ENCODE data around the gene SLC36A4. TPM values are rescaled to one million over a fixed set of nuclear protein-coding genes. Genes with fewer than 3 reads are reported as not detected.

Gene SLC36A4
- total RNA-seq, 4 donors from 2014 or later = 24.8 to 50.2 (median 39.2) TPM

- DNase-seq = peak; percentile 30 to 35
- peak in 5 of 6 experiments; percentile 15 to 70 (median 45) for TF ChIP-seq CTCF (IDR thresholded peaks at IDR 0.05)
- TF ChIP-seq POLR2A (IDR thresholded peaks at IDR 0.05) = no peak
These were observed 39.2 kb upstream of the SLC36A4 start for GRCh38 chr11:93236741-93237675.

GRCh38 chr11:93234602-93235207, 36.9 kb upstream of the SLC36A4 start:
- no peak for TF ChIP-seq POLR2A (IDR thresholded peaks at IDR 0.05)
- peak; percentile 79 to 98 (median 92) for TF ChIP-seq CTCF (IDR thresholded peaks at IDR 0.05)
- 22 to 24% methylated on average over 4 of the region's 4 CpGs for WGBS, 2 donors
- Histone ChIP-seq H3K9me3 (no peaks in the 10 kb centered on the region), H3K4me1 (no peaks in the 10 kb centered on the region), H3K36me3 (no peaks in the 10 kb centered on the region), H3K27ac (no peak overlapping the region), H3K27me3 (no peaks in the 10 kb centered on the region), H3K4me3 (replicated peaks in 1 of 3) (no peak overlapping the region)
- intact Hi-C loops (cut with DNase I) = loop anchor here (5.0 to 10.0 kb wide), 3 partner anchors 310 to 418 kb away; partner anchors contain the start of gene SMCO4
- DNase-seq = peak; percentile 81 to 82

More at GRCh38 chr11:93236741-93237675, 39.2 kb upstream of the SLC36A4 start:
- H3K9me3 ChIP-seq = no peaks in the 10 kb centered on the region
- H3K27ac ChIP-seq = no peak overlapping the region
- no peaks in the 10 kb centered on the region for H3K4me1 ChIP-seq
- 43 to 44% methylated on average over 10 of the region's 10 CpGs for WGBS, 2 donors
- intact Hi-C loops (cut with DNase I) = loop anchor here (10.0 kb wide), 2 partner anchors 308 to 388 kb away; partner anchors contain the start of gene SMCO4
- H3K36me3 ChIP-seq = no peaks in the 10 kb centered on the region
- no peaks in the 10 kb centered on the region for H3K27me3 ChIP-seq
- no peak overlapping the region for H3K4me3 ChIP-seq (replicated peaks in 1 of 3)

GRCh38 chr11:93229876-93230275, 32.1 kb upstream of the SLC36A4 start:
- Histone ChIP-seq H3K27me3 (no peaks in the 10 kb centered on the region), H3K9me3 (no peaks in the 10 kb centered on the region), H3K36me3 (no peaks in the 10 kb centered on the region), H3K27ac (no peak overlapping the region), H3K4me3 (replicated peaks in 1 of 3) (no peak overlapping the region), H3K4me1 (no peaks in the 10 kb centered on the region)
- WGBS, 2 donors = 98 to 99% methylated on average over 1 of the region's 1 CpG
- no peak for DNase-seq
- TF ChIP-seq CTCF (IDR thresholded peaks at IDR 0.05) = no peak
- intact Hi-C loops (cut with DNase I) = loop anchor here (5.0 to 10.0 kb wide), 4 partner anchors 288 to 422 kb away; partner anchors contain the start of gene SMCO4

GRCh38 chr11:93225662-93226061, 27.9 kb upstream of the SLC36A4 start:
- Histone ChIP-seq H3K27me3 (no peaks in the 10 kb centered on the region), H3K4me3 (replicated peaks in 1 of 3) (no peak overlapping the region), H3K27ac (no peak overlapping the region), H3K36me3 (no peaks in the 10 kb centered on the region), H3K4me1 (no peaks in the 10 kb centered on the region), H3K9me3 (no peaks in the 10 kb centered on the region)
- TF ChIP-seq POLR2A (IDR thresholded peaks at IDR 0.05) = no peak
- peak in 4 of 6 experiments; percentile 44 to 68 (median 56) for TF ChIP-seq CTCF (IDR thresholded peaks at IDR 0.05)
- no peak for DNase-seq
- intact Hi-C loops (cut with DNase I) = loop anchor here (5.0 kb wide), 1 partner anchor 283 kb away; no protein-coding TSS in a partner anchor
- WGBS, 2 donors = 41 to 52% methylated on average over 2 of the region's 2 CpGs

Data from thyroid gland (tissue), 4 donors.